ENCODE data around the gene CPA1. TPM values are rescaled to one million over a fixed set of nuclear protein-coding genes. Genes with fewer than 3 reads are reported as not detected.

The CPA1 gene
- total and polyA plus RNA-seq, 10 of the 15 experiments (the other 5 are each of a cell fraction or from before 2014, with no cell fraction given): 8.0 TPM; not detected in 9

DNA sequence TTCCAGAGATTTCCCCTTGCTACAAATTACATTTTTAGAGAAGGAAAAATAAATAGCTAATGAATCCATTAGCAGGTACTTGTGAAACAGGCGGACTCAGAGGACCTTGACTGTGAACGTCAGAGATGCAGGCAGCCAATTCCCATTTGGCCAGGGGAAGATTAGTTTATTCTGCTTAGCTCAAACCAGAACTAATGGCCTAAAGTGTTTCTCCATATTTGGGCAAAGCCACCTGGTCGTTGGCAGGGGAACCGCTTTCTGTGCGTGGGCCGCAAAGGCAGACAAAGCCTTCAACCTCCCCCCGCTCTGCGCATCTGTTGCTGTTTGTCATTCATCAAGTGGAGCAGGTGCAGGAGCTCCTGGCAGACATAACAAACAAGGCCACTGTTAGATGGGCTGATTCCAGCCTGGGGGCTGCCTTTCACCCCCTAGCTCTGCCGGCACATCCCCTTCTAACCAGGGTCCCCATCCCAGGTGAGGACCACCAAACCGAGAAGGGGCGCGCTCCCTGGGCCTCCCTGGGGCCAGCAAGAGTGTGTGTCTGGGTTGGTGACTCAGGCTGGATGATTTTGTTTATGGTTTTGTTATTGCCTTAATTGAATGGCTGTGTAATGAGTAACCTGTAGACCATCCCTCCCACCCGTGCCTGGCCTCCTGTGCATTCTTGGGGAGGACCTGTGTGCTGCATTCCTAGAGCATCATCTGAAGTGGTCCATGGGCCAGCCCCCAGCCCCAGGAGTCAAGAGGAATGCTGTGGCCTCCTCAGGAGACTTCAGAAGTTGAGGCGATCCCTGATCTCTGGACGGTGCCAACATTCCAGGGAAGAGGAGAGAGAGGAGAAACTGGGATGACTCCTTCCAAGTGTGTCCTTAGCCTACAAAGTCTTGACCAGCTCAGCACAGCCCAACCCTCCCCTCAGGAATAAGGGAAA lies 14.5 kb upstream of the CPA1 start:
- ATAC-seq (peak; percentile 87), DNase-seq (ENCODE audit: low read depth, low spot score) (peak; percentile 51), FAIRE-seq (peak; percentile 41)
- H3K4me3 ChIP-seq: no peak overlapping the region
- no peaks in the 10 kb centered on the region for H3K36me3 ChIP-seq (ENCODE audit: control insufficient read depth in 2 of 2, insufficient read depth in 2 of 2, low read length in 1 of 2)
- no peaks in the 10 kb centered on the region for H3K79me2 ChIP-seq (ENCODE audit: control insufficient read depth, insufficient read depth, low read length)
- WGBS (ENCODE audit: insufficient coverage, insufficient replicate concordance, low lambda C conversion rate, missing lambda C conversion rate): 84% methylated on average over 15 of the region's 15 CpGs
- H3K9me3 ChIP-seq (replicated peaks; ENCODE audit: control insufficient read depth, insufficient read depth, low read length): no peaks in the 10 kb centered on the region; the same call in 2 of the 3 replicates
- ChIA-PET SMC1A (ENCODE audit: uncharacterized antibody, unreplicated experiment) (interaction anchor here (0.9 to 1.6 kb wide), 5 partner anchors 11 to 111 kb away, joined by 3 to 6 read pairs (median 4); no protein-coding TSS in a partner anchor), POLR2A (interaction anchor here (1.1 kb wide), 1 partner anchor 16 kb away, joined by 5 read pairs; no protein-coding TSS in a partner anchor), CTCF (interaction anchor here (0.7 to 1.2 kb wide), 2 partner anchors 14 to 123 kb away, joined by 3 read pairs; no protein-coding TSS in a partner anchor), RAD21 (ENCODE audit: unreplicated experiment) (interaction anchor here (0.9 to 1.3 kb wide), 3 partner anchors 14 to 75 kb away, joined by 3 to 6 read pairs (median 4); partner anchors contain the start of gene CEP41)
- TSS peak; percentile 91 for BruUV-seq (replicated peaks)
- no peak overlapping the region; the same call in 1 of the 2 replicates for H2AFZ ChIP-seq (ENCODE audit: control insufficient read depth, low read depth, low read length)
- in situ Hi-C loops (cut with MboI): no loop called here
- H3K27ac ChIP-seq (ENCODE audit: control insufficient read depth, insufficient read depth): peak overlapping the region; percentile 69
- intact Hi-C loops (cut with micrococcal nuclease; ENCODE audit: unreplicated experiment): loop anchor here (5.0 kb wide), 2 partner anchors 122 to 123 kb away; no protein-coding TSS in a partner anchor
- peak overlapping the region; percentile 46; the same call in 1 of the 2 replicates for H3K9ac ChIP-seq (ENCODE audit: control insufficient read depth, insufficient read depth, low read length)
- no peaks in the 10 kb centered on the region for H3K27me3 ChIP-seq (replicated peaks in 1 of 2; ENCODE audit: control insufficient read depth in 2 of 2, insufficient read depth in 2 of 2, low read length in 1 of 2)
- no peaks in the 10 kb centered on the region for H4K20me1 ChIP-seq (ENCODE audit: control insufficient read depth, insufficient read depth)
- H3K4me1 ChIP-seq (ENCODE audit: control insufficient read depth, insufficient read depth, low read length): peaks cover 13% of the 10 kb centered on the region
- 0 out of 2 replicates have a peak overlapping the region, but pooled peaks have one; percentile 2 for H3K4me2 ChIP-seq (ENCODE audit: control insufficient read depth, insufficient read depth)
- peak; percentile 62; the same call in 1 of the 2 replicates for TF ChIP-seq MXI1 (IDR thresholded peaks at IDR 0.05; ENCODE audit: low read depth, low read length)
- no peak for TF ChIP-seq LARP7 (IDR thresholded peaks at IDR 0.05)
- TF ChIP-seq ZNF384 (IDR thresholded peaks at IDR 0.05; ENCODE audit: borderline replicate concordance, low read depth, low read length): no peak
- TF ChIP-seq YBX1 (IDR thresholded peaks at IDR 0.05): no peak
- 0 out of 2 replicates have a peak, but pooled peaks have one; percentile 41 for TF ChIP-seq CREM (IDR thresholded peaks at IDR 0.05; ENCODE audit: low read depth)
- TF ChIP-seq NFIC (IDR thresholded peaks at IDR 0.05; ENCODE audit: low read depth, low read length): peak; percentile 51
- TF ChIP-seq IKZF1 (conservative IDR thresholded peaks at IDR 0.05): no peak; the same call in 1 of the 2 replicates
- TF ChIP-seq RCOR1 (conservative IDR thresholded peaks at IDR 0.05; ENCODE audit: low read depth, low read length): no peak
- peak; percentile 85 for TF ChIP-seq MTA2 (IDR thresholded peaks at IDR 0.05; ENCODE audit: low read depth)
- TF ChIP-seq, protein P1, sequence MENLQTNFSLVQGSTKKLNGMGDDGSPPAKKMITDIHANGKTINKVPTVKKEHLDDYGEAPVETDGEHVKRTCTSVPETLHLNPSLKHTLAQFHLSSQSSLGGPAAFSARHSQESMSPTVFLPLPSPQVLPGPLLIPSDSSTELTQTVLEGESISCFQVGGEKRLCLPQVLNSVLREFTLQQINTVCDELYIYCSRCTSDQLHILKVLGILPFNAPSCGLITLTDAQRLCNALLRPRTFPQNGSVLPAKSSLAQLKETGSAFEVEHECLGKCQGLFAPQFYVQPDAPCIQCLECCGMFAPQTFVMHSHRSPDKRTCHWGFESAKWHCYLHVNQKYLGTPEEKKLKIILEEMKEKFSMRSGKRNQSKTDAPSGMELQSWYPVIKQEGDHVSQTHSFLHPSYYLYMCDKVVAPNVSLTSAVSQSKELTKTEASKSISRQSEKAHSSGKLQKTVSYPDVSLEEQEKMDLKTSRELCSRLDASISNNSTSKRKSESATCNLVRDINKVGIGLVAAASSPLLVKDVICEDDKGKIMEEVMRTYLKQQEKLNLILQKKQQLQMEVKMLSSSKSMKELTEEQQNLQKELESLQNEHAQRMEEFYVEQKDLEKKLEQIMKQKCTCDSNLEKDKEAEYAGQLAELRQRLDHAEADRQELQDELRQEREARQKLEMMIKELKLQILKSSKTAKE (IDR thresholded peaks at IDR 0.05; ENCODE audit: low read depth, poor library complexity, severe bottlenecking): no peak
- TF ChIP-seq SMAD1 (IDR thresholded peaks at IDR 0.05; ENCODE audit: low read depth, partially characterized antibody): no peak
- TF ChIP-seq, protein P2, sequence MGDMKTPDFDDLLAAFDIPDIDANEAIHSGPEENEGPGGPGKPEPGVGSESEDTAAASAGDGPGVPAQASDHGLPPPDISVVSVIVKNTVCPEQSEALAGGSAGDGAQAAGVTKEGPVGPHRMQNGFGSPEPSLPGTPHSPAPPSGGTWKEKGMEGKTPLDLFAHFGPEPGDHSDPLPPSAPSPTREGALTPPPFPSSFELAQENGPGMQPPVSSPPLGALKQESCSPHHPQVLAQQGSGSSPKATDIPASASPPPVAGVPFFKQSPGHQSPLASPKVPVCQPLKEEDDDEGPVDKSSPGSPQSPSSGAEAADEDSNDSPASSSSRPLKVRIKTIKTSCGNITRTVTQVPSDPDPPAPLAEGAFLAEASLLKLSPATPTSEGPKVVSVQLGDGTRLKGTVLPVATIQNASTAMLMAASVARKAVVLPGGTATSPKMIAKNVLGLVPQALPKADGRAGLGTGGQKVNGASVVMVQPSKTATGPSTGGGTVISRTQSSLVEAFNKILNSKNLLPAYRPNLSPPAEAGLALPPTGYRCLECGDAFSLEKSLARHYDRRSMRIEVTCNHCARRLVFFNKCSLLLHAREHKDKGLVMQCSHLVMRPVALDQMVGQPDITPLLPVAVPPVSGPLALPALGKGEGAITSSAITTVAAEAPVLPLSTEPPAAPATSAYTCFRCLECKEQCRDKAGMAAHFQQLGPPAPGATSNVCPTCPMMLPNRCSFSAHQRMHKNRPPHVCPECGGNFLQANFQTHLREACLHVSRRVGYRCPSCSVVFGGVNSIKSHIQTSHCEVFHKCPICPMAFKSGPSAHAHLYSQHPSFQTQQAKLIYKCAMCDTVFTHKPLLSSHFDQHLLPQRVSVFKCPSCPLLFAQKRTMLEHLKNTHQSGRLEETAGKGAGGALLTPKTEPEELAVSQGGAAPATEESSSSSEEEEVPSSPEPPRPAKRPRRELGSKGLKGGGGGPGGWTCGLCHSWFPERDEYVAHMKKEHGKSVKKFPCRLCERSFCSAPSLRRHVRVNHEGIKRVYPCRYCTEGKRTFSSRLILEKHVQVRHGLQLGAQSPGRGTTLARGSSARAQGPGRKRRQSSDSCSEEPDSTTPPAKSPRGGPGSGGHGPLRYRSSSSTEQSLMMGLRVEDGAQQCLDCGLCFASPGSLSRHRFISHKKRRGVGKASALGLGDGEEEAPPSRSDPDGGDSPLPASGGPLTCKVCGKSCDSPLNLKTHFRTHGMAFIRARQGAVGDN (IDR thresholded peaks at IDR 0.05): no peak
- TF ChIP-seq, protein P3, sequence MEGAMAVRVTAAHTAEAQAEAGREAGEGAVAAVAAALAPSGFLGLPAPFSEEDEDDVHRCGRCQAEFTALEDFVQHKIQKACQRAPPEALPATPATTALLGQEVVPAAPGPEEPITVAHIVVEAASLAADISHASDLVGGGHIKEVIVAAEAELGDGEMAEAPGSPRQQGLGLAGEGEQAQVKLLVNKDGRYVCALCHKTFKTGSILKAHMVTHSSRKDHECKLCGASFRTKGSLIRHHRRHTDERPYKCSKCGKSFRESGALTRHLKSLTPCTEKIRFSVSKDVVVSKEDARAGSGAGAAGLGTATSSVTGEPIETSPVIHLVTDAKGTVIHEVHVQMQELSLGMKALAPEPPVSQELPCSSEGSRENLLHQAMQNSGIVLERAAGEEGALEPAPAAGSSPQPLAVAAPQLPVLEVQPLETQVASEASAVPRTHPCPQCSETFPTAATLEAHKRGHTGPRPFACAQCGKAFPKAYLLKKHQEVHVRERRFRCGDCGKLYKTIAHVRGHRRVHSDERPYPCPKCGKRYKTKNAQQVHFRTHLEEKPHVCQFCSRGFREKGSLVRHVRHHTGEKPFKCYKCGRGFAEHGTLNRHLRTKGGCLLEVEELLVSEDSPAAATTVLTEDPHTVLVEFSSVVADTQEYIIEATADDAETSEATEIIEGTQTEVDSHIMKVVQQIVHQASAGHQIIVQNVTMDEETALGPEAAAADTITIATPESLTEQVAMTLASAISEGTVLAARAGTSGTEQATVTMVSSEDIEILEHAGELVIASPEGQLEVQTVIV (IDR thresholded peaks at IDR 0.05; ENCODE audit: borderline replicate concordance, partially characterized antibody): no peak
